Bone marrow (tissue), 2 donors: Measurements from ENCODE around the gene FAM120AOS.

ENCODE experiments used
- DNase-seq, 2 donors: peaks; one replicate each; lab custom pipeline; 2025; lab: John Stamatoyannopoulos, UW

Gene FAM120AOS

GRCh38 chr9:93437996-93438395 is 15.4 kb downstream of the FAM120AOS start:
- no peak for DNase-seq

DNA sequence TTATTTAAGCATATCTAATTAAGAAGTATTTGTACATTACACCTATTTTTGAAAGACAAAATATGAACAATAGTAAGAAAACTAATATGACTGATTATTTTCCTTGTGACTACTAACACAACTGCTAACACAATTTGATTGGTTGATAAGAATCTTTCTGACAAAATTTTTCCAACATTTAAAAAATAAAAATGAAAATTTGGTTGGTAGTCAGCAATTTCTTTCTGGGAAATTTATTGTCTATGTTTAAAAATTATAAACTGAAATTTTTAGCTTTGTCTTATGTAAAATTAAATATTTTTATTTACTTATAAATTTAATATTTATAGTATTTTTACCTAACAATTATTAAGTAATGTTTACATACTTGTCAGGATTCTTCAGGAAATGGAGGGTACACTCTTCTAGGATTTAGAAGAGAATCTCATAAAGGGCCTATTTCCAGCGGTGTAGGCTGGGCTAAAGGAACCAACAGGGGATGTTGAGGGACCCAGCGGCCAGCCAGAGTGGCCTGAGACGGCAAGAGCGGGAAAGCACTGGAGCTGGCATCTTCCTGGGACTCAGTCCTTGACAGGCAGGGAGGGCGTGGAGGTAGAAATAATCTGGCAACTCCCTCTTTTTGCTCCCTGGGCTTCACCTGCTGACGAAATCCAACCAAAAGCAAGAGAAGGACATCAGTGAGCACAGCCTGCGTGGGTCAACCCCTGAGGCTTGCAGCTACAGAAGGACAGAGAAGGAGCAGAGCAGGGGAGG is 16.6 kb downstream of the FAM120AOS start:
- DNase-seq: no peak

- DNase-seq: no peak
Observed at GRCh38 chr9:93436218-93436617, 17.2 kb downstream of the FAM120AOS start.

DNA sequence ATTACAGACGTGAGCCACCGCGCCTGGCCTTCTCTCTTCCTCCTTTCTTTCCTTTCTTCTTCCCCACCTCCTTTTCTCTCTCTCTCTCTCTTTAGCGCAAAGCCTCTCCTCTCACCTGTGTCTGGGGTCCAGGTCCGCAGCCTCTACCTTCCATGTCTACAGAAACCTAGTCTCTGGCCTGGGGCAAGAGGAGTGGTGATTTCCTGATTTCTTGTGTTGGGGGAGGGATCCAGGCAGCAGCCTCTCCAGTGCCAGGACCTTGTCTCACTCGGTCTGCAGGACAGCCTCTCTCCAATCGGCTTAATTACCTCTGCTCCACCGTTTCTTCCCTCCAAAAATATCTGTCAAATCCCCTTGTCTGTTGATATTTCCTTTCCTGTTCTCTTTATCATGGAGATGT is 18.0 kb downstream of the FAM120AOS start:
- no peak for DNase-seq

GRCh38 chr9:93434056-93434455 is 19.3 kb downstream of the FAM120AOS start:
- no peak for DNase-seq

DNA sequence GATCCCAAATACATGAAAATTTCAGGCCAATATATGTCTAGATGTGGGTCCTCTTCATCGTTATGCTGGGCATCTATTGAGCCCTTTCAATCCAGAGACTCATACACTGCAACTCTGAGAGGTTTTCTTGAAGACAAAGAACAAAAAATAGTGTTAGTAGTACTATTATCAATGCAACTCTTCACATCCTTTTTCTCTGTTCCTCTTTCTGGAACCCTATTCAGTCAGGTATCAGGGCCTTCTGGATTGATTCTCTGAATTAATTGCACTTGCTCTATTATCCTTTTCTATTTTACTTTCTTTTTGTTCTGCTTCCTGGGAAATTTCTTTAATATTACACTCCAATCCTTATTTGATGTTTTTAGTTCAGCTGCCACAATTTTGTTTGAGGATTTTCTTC is 20.4 kb downstream of the FAM120AOS start:
- DNase-seq: no peak

DNA sequence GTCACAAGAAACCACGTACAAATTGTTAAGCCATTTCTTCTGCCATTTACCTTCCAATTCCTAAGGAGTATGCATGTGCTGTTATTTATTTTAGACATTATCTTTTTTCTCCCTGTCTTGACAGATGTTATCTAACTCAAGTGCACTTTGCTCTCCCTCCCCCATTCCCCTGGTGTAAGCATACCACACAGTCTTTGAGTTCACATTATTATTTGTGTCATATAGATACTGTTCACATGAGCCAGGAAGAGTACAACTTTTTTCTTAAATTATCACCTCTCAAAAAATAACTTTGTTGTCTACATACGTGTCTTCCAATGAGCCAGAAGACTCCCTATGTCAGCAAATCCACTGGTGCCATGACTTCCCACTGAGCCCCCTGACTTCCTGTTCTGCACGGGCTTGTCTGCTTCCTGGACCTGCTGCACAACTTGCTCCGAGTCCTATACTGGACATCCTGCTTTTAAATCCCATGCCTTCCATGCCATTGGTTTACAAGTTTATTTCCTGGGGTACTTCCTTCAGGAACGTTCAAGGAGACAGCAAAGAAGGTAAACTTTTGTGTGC is 21.8 kb downstream of the FAM120AOS start:
- no peak for DNase-seq

DNA sequence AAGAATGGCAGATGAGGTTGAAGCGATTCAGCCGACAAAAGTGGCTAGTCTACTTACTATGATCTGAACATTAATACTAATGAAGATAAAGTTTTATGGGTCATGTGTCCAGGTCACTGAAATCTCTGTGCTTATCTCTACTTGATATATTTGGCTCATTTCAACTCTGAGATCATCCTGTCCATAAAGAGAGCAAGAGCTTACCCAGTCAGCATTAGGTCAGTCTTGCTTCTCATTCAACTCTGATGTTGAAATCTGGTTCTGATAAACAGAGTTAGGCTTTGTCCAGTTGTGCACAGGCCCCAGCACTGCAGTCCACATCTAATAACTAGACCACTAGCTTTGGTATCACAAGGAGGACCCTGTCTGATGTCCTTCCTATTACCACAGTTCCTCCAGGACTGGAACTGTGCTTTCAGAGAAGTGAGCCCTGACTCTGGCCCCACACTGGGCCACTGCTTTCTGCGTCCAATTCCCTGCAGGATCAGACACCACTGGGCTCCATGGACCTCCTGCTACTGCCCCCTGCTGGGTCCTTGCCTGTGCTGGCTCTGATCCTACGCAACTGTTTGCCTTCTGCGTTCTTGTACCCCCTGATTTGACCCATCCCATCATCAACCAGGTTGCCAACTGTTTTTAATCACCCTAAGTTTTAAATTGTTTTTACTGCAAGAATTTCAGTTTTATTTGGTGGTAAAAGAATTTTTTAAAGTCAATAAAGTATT is 25.6 kb downstream of the FAM120AOS start:
- no peak for DNase-seq

- DNase-seq: no peak
Observed at GRCh38 chr9:93422977-93423616, 30.3 kb downstream of the FAM120AOS start.

DNA sequence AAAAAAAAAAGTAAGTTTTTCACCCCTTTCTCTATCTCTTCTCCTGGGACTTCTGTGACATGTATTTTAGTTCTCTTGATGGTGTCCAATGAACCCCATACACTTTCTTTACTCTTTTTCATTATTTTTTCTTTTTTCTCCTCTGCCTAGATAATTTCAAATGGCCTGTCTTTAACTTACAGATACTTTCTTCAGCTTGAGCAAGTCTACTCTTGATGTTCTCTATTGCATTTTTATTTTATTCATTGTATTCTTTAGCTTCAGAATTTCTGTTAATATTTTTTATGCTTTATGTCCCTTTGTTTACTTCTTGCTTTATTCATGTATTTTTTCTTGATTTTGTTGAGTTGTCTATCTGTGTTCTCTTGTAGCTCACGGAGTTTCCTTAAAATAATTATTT is 34.4 kb downstream of the FAM120AOS start:
- no peak for DNase-seq

DNA sequence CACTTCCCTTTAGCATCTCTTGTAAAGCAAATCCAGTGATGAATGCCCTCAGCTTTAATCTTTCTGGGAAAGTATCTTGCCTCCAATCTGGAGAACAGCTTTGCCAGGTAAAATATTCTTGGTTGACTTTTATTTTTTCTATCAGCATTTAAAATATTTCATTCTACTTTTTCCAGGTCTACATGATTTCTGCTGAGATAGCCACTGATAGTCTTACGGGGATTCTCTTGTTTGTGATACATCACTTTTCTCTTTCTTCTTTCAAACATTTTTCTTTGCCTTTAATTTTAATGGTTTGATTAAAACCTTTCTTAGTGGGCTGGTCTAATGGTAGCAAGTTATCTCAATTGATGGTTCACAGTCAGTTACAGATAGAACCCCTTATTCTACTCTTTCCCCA is 35.8 kb downstream of the FAM120AOS start:
- DNase-seq: no peak

GRCh38 chr9:93416530-93417235 is 36.7 kb downstream of the FAM120AOS start:
- DNase-seq: no peak

DNA sequence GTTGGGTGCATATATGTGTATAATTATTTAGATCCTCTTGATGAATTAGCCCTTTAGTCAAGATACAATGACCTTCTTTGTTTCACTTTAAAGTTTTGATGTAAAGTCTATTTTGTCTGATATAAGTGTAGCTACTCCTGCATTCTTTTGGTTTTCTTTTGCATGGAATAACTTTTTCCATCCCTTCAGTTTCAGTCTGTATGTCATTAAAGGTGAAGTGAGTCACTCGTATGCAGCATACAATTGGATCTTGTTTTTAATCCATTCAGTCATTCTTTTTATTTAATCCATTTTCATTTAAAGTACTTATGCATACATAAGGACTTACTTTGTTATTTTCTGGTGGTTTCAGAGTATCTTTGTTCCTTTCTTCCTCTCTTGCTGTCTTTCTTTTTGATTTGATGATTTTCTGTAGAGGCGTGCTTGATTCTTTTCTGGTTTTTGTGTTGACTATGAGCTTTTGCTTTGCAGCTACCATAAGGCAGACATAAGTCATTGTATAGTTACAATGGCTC is 38.1 kb downstream of the FAM120AOS start:
- DNase-seq: no peak

- no peak for DNase-seq
Observed at GRCh38 chr9:93413530-93413929, 39.9 kb downstream of the FAM120AOS start.

GRCh38 chr9:93406371-93406770 is 47.0 kb downstream of the FAM120AOS start:
- no peak for DNase-seq

GRCh38 chr9:93398471-93398870 is 54.9 kb downstream of the FAM120AOS start:
- no peak for DNase-seq

DNA sequence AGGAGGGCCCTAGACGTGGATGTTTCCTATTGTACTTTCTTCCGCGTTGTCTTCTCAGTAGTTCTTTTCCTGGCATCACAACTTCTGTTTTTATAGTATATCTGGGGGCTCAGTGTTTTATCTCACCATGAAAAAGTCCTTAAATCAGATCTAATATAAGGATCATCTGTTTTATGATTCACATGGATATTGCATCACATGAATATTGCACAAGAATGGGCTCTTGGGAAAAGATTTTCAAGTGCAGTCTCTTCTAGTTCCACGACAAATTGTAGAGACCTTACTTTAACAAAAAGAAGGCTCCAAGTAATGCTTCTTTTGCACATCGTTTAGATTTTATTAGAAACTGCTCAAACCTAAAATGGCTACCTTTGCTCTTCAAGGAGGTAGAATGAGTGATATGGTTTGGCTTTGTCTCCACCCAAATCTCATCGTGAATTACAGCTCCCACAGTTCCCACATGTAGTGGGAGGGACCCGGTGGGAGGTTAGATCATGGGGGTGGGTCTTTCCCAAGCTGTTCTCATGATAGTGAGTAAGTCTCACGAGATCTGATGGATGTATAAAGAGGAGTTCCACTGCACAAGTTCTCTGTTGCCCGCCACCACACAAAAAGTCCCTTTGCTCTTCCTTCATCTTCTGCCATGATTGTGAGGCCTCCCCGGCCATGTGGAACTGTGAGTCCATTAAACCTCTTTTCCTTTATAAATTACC is 55.6 kb downstream of the FAM120AOS start:
- DNase-seq: no peak
